Activated effector memory CD4-positive, alpha-beta T cell treated with Interleukin-2 at 50 U/mL for 16 hours (primary cell): ENCODE measurements around the gene GNA12.

Experiments
- DNase-seq: peaks from one replicate; pipeline ENCODE4 v3.0.0-alpha.2; 2020

Gene GNA12

DNA sequence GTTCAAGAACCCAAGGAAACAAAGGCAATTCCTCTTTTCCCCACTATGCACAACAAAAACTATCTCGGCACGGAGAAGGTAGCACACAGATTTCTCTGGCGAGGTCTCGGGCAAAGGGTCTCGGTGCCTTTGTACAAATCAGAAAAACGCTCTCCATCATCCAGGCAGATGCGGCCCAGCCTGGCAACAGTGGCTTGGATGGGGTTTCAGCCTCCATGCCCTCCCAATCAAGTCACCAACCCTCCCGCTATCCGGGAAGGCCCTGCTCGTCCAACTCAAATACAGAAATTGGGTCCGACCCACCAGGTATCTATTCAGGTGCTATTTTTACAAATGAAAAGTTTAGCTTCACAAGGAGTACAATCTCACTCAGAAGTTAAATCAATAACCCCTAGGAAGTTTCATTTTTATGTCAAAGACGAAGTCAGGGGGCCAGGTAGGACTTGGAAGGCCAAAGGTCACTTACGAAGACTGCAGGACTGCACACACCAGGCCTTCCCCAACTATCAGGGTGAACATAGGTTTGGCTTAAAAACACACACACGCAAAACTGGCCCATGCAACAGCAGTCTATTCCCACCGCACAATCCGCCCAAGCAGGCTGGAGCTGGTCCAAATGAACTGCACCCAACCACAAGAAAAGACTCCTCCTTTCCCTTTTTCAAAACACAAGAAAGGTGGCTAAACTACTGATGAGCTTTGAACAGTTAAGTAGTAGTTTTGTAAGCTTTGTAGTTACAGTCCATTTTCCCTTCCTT, 43.0 kb downstream of the GNA12 start:
- no peak for DNase-seq

GRCh38 chr7:2800220-2800930, 43.7 kb downstream of the GNA12 start:
- DNase-seq, result no peak

DNA sequence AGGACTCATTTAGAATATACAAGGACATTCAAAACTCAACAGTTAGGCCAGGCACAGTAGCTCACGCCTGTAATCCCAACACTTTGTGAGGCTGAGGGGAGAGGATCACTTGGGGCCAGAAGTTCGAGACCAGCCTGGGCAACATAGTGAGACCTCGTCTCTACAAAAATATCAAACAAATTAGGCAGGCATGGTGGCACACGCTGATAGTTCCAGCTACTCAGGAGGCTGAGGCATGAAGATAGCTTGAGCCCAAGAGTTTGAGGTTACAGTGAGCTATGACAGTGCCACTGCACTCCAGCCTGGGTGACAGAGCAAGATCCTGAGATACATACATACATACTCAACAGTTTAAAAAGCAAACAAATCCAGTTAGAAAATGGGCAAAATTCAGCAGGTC, 44.9 kb downstream of the GNA12 start:
- DNase-seq, result no peak

DNA sequence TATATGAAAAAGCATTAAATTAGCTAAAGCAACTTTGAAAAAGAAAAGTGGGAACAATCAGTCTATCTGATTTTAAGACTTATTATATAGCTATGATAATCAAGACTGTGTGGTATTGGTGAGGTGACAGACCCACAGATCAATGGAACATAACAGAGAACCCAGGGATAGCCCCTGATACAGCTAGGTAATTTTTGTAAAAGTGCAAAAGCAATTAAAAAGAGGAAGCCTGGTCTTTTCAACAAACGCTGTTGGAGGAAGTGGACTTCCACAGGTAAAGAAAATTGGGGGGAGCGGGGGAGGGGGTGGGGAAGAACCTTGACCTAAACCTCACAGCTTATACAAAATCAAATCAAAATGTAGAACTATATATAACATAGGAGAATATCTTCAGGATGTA, 45.4 kb downstream of the GNA12 start:
- DNase-seq, result no peak

- no peak for DNase-seq
These were observed 47.5 kb downstream of the GNA12 start for GRCh38 chr7:2796358-2797352.

DNA sequence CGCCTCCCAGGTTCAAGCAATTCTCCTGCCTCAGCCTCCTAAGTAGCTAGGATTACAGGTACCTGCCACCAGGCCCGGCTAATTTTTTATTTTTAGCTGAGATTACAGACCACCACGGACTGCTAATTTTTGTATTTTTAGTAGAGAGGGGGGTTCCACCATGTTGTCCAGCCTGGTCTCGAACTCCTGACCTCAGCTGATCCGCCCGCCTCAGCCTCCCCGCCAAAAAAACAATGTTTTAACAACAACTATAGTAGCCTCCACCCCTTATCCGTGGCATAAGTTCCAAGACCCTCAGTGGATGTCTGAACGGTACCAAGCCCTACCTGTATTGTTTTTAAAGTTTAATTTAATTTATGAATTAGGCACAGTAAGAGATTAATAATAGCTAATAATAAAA, 48.2 kb downstream of the GNA12 start:
- no peak for DNase-seq

DNA sequence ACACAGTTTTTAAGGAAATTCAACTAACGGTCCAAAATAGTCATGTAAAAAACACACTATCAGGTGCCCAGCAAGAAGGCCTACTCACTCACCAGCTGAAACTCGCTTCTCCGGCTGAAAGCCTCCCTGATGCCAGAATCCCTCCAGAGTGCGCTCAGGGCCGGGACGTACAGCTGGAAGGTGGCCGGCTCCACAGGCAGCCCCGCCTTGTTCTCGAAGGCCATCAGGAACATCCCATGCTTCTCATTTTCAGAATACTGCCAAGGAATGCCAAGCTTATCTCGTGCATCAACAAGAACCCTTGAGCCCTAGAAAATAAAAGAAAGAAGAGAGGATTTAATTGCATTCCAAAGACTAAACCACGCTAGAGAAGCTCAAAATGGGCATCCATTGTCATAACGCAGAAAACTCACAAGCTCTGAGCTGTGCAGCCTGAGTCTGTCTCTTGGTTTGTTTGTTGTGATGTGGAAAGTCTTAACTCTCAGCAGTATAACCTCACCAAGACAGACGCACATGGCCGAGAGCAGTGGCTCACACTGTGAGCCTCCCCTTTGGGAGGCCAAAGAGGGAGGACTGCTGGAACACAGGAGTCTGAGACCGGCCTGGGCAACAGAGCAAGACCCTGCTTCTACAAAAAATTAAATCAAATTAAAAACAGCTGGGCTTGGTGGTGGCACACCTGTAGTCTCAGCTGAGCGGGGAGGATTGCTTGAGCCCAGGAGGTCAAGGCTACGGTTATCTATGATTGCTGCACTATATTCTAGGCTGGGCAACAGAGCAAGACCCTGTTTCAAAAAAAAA, 49.1 kb downstream of the GNA12 start:
- DNase-seq, result no peak

DNA sequence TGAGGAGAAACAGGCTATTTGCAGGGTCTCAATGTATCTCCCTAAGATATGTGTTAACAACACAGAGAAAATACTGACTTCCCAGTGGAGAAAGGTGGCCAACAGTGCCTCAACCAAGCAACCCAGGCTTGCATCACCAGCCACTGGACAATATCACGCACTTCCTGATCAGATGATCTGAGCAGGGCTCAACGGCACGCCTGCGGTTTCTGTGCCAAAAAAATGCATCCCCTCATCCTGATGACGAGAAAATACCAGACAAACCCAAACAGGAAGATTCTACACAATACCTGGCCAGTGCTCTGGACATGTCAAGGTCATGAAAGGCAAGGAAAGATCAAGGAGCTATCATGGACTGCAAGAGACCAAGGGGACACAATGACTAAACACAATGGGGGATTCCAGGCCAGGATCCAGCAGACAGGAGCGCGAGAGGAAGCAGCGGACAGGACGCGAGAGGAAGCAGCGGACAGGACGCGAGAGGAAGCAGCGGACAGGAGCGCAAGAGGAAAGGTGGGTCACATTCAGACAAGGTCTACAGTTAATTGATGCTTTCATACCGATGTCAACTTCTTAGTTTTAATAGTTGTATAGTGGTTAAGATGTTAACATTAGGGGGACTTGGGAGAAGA, 51.1 kb downstream of the GNA12 start:
- no peak for DNase-seq

- no peak for DNase-seq
These were observed 51.9 kb downstream of the GNA12 start for GRCh38 chr7:2792235-2792634.

DNA sequence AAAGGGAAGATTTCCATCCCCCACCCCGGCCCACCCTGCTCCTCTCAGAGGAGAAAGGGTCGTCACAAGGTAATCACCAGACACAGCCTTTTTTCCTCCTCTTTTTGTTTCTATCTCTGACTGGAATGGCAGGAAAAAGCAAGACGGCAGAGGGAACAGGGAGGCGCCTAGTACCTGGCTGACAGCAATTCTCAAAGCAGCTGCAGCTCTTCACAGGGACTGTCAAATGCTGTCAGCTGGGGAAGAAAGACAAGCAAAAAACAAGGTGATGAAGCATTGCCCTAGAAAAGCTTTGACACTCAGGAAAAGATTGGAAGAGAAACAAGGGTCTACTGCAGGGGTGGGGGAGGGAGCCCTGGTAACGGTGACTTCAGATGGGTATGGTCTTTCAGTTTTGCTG, 52.7 kb downstream of the GNA12 start:
- DNase-seq, result no peak

GRCh38 chr7:2787251-2787951, 56.7 kb downstream of the GNA12 start:
- DNase-seq, result no peak

GRCh38 chr7:2786607-2787116, 57.4 kb downstream of the GNA12 start:
- DNase-seq, result no peak

GRCh38 chr7:2785071-2785500, 59.0 kb downstream of the GNA12 start:
- no peak for DNase-seq

DNA sequence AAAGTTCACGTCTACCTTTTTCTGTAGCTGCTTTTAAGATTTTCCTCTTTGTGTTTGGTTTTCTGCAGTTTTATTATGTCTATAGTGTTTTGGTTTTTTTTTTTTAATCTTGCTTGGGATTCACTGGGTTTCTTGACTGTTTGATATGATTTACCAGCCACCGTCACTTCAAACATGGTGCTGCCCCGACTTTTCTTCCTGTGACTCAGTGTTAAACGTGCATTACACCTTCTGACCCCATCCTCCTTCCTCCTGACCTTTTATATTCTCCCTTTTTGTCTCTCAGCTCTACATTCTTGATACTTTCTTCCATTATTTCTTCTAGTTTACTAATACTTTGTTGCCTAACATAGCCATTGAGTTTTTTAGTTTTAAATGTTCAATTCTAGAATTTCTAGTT, 61.5 kb downstream of the GNA12 start:
- no peak for DNase-seq

GRCh38 chr7:2782121-2782520, 62.0 kb downstream of the GNA12 start:
- DNase-seq, result no peak

DNA sequence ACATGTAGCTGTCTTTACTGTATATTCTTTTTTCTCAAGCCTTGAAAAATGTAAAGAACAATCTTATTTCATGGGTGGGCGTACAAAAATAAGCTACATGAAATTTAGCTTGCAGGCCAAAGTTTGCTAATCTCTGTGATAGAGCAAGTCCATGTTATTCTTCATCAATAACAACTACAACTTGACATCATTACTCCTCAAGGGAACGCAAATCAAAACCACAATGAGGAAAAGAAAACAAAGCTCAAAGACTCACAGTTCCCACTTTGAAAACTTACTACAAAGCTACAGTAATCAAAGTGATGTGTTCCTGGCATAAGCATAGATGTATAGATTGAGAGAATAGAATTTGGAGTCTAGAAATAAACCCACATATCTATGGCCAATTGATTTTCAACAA, 62.5 kb downstream of the GNA12 start:
- DNase-seq, result no peak

DNA sequence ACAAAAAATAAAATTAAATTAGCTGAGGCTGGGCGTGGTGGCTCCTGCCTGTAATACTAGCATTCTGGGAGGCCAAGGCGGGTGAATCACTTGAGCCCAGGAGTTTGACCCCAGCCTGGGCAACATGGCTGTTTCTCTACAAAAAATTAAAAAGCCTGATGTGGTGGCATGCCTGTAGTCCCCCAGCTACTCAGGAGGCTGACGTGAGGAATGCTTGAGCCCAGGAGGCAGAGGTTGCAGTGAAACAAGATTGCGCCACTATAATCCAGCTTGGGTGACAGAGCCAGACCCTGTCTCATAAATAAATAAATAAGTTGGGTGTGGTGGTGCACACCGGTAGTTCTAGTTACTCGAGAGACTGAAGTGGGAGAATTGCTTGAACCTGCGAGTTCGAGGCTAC, 65.1 kb downstream of the GNA12 start:
- no peak for DNase-seq

- DNase-seq, result no peak
These were observed 66.1 kb downstream of the GNA12 start for GRCh38 chr7:2777898-2778535.

- DNase-seq, result no peak
These were observed 67.7 kb downstream of the GNA12 start for GRCh38 chr7:2776401-2776800.

- DNase-seq, result no peak
These were observed 68.3 kb downstream of the GNA12 start for GRCh38 chr7:2775785-2776184.

- DNase-seq, result no peak
These were observed 68.7 kb downstream of the GNA12 start for GRCh38 chr7:2775376-2775775.
